DMS114 treated with DMSO at 0.1 percent for 48 hours (cell line): ENCODE results near the gene IMPA2.
"Not testable (repeated sequence)": the region's sequence is repeated elsewhere in the genome, so short reads cannot be mapped to it uniquely, and the experiment has no call there.

ENCODE experiments used
- DNase-seq: peaks from one replicate; lab custom pipeline; 2025; ENCODE audit not compliant: unreplicated experiment; lab: John Stamatoyannopoulos, UW

IMPA2 gene

GRCh38 chr18:12068950-12069320, 87.6 kb downstream of the IMPA2 start:
- DNase-seq, result no peak

GRCh38 chr18:12071066-12071465, 89.8 kb downstream of the IMPA2 start:
- DNase-seq, result not testable (repeated sequence)

- no peak for DNase-seq
Measured at GRCh38 chr18:12072996-12073395, 91.7 kb downstream of the IMPA2 start.

- peak; percentile 21 for DNase-seq
Measured at GRCh38 chr18:12074736-12075135, 93.4 kb downstream of the IMPA2 start.

GRCh38 chr18:12076424-12077140, 95.3 kb downstream of the IMPA2 start:
- DNase-seq, result no peak

- DNase-seq, result not testable (repeated sequence)
Measured at GRCh38 chr18:12077994-12078393, 96.7 kb downstream of the IMPA2 start.

GRCh38 chr18:12079491-12080237, 98.4 kb downstream of the IMPA2 start:
- DNase-seq, result no peak
